ENCODE data around the gene IQGAP1.

IQGAP1 gene

DNA sequence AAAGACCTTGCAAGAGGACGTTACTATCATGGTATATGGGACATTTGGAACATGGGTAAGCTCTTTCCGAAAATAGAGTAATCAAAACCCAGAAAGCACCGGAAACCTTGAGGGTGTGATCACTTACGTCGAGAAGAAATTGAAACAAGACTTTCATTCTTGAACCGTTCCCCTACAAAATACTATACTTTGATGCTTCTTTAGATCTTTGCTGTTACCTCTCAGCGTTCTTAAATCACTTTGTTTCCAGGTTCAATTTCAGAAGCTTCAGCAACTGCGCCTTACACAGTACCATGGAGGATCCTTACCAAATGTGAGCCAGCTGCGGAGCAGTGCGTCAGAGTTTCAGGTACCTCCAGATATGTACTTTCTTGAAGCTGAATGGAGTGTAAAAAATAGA, 151.7 kb downstream of the IQGAP1 start:
- H3K4me1 ChIP-seq: peaks cover 0 to 8% (median 0%) of the 10 kb centered on the region in 10 experiments; a peak in 2 of 20 replicates
- peaks cover 18 to 97% (median 50%) of the 10 kb centered on the region in 11 experiments; a peak in 18 of 22 replicates for H4K20me1 ChIP-seq
- TF ChIP-seq Cebpa-rat (IDR thresholded peaks at IDR 0.05): no peak
- H3K4me2 ChIP-seq: no peak overlapping the region
- H3K4me3 ChIP-seq: no peak overlapping the region
- no peak overlapping the region for H3K27ac ChIP-seq
- no peaks in the 10 kb centered on the region for H3K9me3 ChIP-seq (replicated peaks in 1 of 11)
- peaks cover 19 to 83% (median 67%) of the 10 kb centered on the region in 11 experiments for H3K36me3 ChIP-seq
- no peak overlapping the region for H3K9ac ChIP-seq
- no peaks in the 10 kb centered on the region for H3K27me3 ChIP-seq

DNA sequence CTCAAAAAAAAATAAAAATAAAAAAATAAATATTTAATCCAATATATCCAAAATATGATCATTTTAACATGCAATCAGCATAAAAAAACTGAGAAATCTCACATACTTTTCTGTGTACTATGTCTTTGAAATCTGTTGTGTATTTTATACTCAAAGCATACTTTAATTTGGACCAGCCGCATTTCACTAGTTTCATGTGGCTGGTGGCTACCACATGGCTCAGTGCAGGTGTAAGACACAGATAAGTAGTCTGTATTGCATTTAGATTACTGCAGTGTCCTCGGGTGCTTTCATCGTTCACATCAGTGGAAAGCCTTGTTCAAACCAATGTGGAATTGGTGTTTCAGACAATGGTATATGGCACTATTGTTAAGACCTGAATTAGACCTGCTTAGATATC, 152.7 kb downstream of the IQGAP1 start:
- no peak overlapping the region for H3K4me3 ChIP-seq
- peaks cover 0 to 7% (median 0%) of the 10 kb centered on the region in 10 experiments; a peak in 1 of 20 replicates for H3K4me1 ChIP-seq
- no peaks in the 10 kb centered on the region for H3K27me3 ChIP-seq
- H3K36me3 ChIP-seq: peaks cover 23 to 88% (median 70%) of the 10 kb centered on the region in 11 experiments
- no peak overlapping the region for H3K9ac ChIP-seq
- no peak for TF ChIP-seq Cebpa-rat (IDR thresholded peaks at IDR 0.05)
- H4K20me1 ChIP-seq: peaks cover 14 to 93% (median 40%) of the 10 kb centered on the region in 11 experiments; a peak in 18 of 22 replicates
- H3K27ac ChIP-seq: no peak overlapping the region
- no peak overlapping the region for H3K4me2 ChIP-seq
- H3K9me3 ChIP-seq (replicated peaks in 1 of 11): no peaks in the 10 kb centered on the region

DNA sequence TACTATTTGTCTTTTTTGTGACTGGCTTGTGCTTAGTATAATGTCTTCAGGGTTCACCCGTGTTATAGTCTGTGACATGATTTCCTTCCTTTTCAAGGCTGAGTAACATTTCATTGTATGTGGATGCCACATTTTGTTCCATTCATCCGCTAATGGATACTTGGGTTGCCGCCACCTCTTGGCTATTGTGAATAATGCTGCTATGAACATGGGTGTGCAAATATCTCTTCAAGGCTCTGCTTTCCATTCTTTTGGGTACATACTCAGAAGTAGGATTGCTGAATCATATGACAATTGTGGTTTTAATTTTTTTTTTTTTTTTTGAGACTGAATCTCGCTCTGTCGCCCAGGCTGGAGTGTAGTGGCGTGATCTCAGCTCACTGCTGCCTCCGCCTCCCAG, 157.1 kb downstream of the IQGAP1 start:
- H3K36me3 ChIP-seq: peaks cover 28 to 74% (median 62%) of the 10 kb centered on the region in 11 experiments
- H3K4me3 ChIP-seq: no peak overlapping the region
- H4K20me1 ChIP-seq: peaks cover 0 to 77% (median under 1%) of the 10 kb centered on the region in 11 experiments; a peak in 11 of 22 replicates
- no peak overlapping the region for H3K27ac ChIP-seq
- H3K9me3 ChIP-seq (replicated peaks in 1 of 11): no peaks in the 10 kb centered on the region
- H3K27me3 ChIP-seq: no peaks in the 10 kb centered on the region
- H3K4me1 ChIP-seq: peaks cover 0 to 18% (median 1%) of the 10 kb centered on the region in 10 experiments; a peak in 10 of 20 replicates
- H3K4me2 ChIP-seq: no peak overlapping the region
- no peak for TF ChIP-seq Cebpa-rat (IDR thresholded peaks at IDR 0.05)
- H3K9ac ChIP-seq: no peak overlapping the region

DNA sequence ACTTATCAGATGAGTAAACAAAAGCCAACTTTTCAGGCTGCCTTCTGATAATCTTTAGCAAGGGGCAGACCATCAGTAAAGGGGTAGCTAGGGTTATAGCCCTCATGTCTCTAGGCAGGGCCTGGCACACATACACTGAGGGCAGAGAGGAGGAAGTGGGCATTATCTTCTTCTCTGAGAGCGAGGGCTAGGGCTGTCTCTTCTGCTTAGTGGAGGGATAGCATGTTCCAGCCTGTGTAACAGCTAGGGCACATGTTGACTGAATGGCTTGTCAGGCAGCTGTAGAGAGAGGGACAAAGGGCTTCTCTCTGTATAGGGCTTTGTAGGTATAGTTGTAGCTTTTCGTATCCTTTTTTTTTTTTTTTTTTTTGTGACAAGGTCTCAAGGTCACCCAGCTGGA, 159.5 kb downstream of the IQGAP1 start:
- peaks cover 0 to 75% (median 0%) of the 10 kb centered on the region in 11 experiments; a peak in 9 of 22 replicates for H4K20me1 ChIP-seq
- H3K9ac ChIP-seq: 0 out of 22 replicates have a peak overlapping the region, but pooled peaks of 2 of the 11 experiments have one; percentile 3 to 16

DNA sequence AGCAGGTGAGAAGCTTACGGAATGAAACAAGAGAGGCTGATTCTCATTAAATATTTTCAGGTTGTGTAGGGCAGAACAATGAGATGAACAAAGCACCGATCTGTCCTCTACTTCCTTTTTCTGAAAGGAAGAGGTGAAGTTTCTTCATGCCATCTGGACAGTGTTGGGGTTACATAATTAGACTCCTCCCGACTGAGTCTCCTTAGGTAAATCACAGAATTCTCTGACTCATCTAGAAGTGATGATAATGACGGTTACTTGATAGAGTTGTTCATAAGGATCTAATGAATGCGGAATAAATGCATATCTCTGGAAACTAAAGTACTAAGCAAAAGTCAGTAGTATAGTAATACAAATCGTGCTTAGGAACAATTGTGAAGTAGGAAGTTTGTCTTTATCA, 162.9 kb downstream of the IQGAP1 start:
- peaks cover 35 to 62% (median 48%) of the 10 kb centered on the region in 11 experiments; a peak in 21 of 22 replicates for H3K36me3 ChIP-seq
- no peaks in the 10 kb centered on the region for H3K27me3 ChIP-seq
- peaks cover 0 to 74% (median 13%) of the 10 kb centered on the region in 11 experiments; a peak in 7 of 22 replicates for H4K20me1 ChIP-seq
- no peak overlapping the region for H3K4me3 ChIP-seq
- no peaks in the 10 kb centered on the region for H3K9me3 ChIP-seq (replicated peaks in 1 of 11)
- H3K9ac ChIP-seq: peak overlapping the region in 4 of 11 experiments; percentile 6 to 43 (median 14); a peak in 2 of 22 replicates
- peaks cover 9 to 56% (median 25%) of the 10 kb centered on the region in 10 experiments for H3K4me1 ChIP-seq
- TF ChIP-seq Cebpa-rat (IDR thresholded peaks at IDR 0.05): no peak
- H3K27ac ChIP-seq: peak overlapping the region in 7 of 11 experiments; percentile 18 to 66 (median 42); a peak in 10 of 22 replicates
- H3K4me2 ChIP-seq: peak overlapping the region; percentile 33 to 79 (median 64)

More for the DNA sequence above, 159.5 kb downstream of the IQGAP1 start:
- TF ChIP-seq Cebpa-rat (IDR thresholded peaks at IDR 0.05): no peak
- H3K27ac ChIP-seq: no peak overlapping the region
- H3K4me2 ChIP-seq: peak overlapping the region in 3 of 11 experiments; percentile 13 to 41 (median 34); a peak in 5 of 22 replicates
- no peaks in the 10 kb centered on the region for H3K9me3 ChIP-seq (replicated peaks in 1 of 11)
- H3K27me3 ChIP-seq: no peaks in the 10 kb centered on the region
- H3K4me3 ChIP-seq: no peak overlapping the region
- peaks cover 9 to 42% (median 20%) of the 10 kb centered on the region in 10 experiments for H3K4me1 ChIP-seq
- peaks cover 19 to 65% (median 52%) of the 10 kb centered on the region in 11 experiments for H3K36me3 ChIP-seq

All from BLaER1 treated with 17β-estradiol and CSF1 and Interleukin-3, amounts not matched to agents 10 nM and 100 nM (cell line).